Measurements from ENCODE around the gene SSTR4.
A peak's percentile ranks its signal among the peaks of the same experiment; 100 is the strongest.

The SSTR4 gene

DNA sequence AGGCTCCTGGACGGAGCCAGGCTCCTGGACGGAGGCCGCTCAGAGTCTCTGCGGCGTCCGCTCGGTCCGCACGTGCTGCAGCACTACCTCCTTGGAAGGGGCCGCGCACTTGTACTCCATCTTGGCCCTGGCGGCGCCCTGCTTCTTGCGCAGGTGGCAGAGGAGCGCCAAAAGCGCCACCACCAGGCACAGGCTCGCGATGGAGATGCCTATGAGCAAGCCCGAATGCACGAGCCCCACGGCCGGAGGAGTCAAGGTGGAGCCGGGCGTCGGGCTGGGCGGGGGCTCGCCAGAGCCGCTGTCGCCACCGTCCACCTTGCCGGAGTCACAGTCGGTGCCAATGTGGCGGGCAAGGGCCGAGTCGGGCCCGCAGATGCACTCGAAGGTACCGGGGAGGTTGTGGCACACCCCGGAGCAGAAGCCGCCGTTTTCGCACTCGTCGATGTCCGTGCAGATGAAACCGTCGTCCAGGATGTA is 12.7 kb downstream of the SSTR4 start:
- DNase-seq (ENCODE audit: low read depth in 2 of 2) = peak in 1 of 2 donors; percentile 21
- TF ChIP-seq, protein P1, sequence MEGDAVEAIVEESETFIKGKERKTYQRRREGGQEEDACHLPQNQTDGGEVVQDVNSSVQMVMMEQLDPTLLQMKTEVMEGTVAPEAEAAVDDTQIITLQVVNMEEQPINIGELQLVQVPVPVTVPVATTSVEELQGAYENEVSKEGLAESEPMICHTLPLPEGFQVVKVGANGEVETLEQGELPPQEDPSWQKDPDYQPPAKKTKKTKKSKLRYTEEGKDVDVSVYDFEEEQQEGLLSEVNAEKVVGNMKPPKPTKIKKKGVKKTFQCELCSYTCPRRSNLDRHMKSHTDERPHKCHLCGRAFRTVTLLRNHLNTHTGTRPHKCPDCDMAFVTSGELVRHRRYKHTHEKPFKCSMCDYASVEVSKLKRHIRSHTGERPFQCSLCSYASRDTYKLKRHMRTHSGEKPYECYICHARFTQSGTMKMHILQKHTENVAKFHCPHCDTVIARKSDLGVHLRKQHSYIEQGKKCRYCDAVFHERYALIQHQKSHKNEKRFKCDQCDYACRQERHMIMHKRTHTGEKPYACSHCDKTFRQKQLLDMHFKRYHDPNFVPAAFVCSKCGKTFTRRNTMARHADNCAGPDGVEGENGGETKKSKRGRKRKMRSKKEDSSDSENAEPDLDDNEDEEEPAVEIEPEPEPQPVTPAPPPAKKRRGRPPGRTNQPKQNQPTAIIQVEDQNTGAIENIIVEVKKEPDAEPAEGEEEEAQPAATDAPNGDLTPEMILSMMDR (IDR thresholded peaks at IDR 0.05; ENCODE audit: low read depth, low read length) = no peak
- H3K4me3 ChIP-seq (replicated peaks in 1 of 2; ENCODE audit: low read depth in 2 of 2, low read length in 2 of 2) = peak overlapping the region in 1 of 2 donors; percentile 56

DNA sequence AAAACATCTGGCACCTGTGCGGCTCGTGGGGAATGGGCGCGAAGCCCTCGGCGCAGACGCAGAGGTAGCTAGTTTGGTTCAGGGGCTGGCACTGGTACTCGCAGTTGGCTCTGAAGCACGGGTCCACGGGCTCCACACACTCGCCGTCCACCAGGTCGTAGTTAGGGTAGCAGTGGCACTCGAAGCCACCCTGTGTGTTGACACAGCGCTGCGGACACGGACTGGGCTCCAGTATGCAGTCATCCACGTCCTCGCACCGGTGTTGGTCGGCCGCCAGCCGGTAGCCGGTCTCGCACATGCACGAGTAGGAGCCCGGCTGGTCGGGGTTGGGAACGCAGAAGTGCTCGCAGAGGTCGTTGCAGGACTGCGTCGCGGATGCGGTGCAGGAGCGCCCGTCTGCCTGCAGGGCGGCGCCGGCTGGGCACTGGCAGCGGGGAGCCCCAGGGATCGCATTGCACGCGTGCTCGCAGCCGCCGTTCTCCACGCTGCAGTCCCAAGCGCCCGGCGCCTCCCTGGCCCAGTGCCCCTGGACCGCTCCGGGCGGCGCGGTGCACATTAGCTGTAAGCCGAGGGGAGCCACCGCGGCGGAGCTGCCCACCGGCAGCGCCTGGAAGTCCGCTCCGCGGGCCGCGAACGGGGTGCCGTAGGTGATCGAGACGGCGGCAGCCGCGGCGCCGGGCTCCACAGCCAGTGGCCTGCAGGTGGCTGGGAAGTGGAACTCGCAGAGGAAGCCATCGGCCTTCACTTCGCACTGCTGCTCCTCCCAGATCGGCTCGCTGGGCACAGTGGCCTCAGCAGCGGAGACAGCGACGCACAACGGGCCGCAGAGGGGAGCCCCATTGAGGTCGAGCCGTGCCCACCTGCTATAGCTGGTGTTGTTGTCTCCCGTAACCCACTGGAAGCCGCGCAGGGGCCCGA is 13.4 kb downstream of the SSTR4 start:
- peak overlapping the region; percentile 51 to 56 for H3K4me3 ChIP-seq (replicated peaks in 1 of 2; ENCODE audit: low read depth in 2 of 2, low read length in 2 of 2)
- TF ChIP-seq, protein P1 (IDR thresholded peaks at IDR 0.05; ENCODE audit: low read depth, low read length) = peak; percentile 24
- DNase-seq (ENCODE audit: low read depth in 2 of 2) = peak; percentile 46 to 47

DNA sequence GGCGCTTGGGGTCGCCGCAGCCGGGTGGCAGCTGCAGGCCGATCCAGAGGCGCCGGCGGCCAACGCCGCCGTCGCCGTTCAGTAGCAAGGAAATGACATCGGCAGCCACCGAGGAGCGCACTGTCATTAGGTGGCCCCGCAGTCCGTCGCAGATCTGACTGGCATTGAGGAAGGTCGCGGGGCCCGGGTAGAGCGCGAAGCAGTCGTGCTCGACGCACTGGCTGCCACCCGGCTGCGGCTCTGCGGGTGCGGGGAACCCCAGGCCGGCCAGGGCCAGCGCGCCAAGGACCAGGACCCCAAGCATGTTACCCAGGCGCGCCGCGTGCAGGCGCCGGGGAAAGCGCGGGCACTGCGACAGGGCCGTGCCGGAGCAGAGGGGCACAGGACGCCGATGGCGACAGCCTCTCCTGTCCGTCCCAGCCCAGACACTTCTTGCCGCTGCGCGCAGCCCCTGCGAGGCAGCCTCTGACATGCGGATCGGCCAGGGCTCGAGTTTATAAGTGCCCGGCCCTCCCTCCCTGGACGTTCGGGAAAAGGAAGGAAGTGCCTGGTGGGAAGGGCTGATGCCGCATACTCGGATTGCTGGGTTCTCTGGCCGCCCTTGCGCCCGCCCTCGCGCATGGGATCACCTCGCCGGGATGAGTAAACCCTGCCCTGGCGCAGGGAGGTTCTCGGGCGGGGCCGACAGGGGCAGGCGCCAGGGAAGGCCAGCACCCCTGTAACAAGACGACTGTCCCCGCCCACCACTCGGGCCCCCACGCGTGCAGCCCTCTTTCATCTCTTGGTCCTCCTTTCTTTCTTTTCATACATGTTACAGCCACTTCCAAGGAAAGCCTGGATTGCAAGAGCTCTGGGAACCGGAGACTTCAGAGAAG is 14.3 kb downstream of the SSTR4 start, which contains the start of gene THBD:
Gene THBD (minus strand): TSS at position 472 of the 875 bp plus-strand sequence. CDS start 168 bp downstream, at position 304.
- H3K4me3 ChIP-seq (replicated peaks in 1 of 2; ENCODE audit: low read depth in 2 of 2, low read length in 2 of 2) = peak within 1 kb of the TSS; percentile 51 to 56
- TF ChIP-seq, protein P1 (IDR thresholded peaks at IDR 0.05; ENCODE audit: low read depth, low read length) = no peak

DNA sequence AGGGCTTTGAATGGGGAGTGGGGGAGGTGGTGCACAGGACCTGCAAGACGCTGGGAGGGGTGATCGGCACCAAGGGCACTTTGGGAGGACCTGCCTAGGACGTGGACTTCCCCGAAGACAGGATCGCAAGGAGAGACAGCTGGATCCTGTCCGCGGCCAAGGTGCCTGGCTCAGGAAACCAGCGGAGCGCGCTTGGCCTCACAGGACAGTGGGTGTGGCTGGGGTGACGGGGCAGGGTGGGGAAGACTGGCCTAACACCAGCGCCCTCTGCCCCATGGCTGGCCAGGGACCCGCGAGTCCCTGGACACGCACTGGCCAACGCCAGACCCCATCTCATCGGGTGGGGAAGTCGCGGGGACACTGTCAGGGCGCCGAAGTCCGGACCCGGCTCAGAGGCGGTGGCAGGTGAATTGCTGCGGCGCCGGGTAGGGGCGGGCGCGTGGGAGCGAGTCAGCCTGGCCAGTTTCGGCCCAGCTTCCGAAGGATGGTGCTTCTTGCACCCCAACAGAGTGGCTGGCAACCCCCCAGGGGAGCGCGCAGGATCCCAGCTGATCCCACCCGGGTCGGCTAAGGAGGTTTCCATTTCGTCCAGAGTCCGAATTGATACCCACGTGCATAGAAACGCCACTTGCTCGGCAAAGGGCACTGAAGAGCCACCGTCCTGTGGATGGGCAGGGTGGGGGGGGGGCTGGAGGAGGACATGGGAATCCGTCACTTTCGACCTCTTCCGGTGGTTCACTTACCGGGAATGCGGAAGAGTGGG is 15.1 kb downstream of the SSTR4 start:
- peak overlapping the region; percentile 51 to 56 for H3K4me3 ChIP-seq (replicated peaks in 1 of 2; ENCODE audit: low read depth in 2 of 2, low read length in 2 of 2)
- DNase-seq (ENCODE audit: low read depth in 2 of 2) = no peak
- TF ChIP-seq, protein P1 (IDR thresholded peaks at IDR 0.05; ENCODE audit: low read depth, low read length) = no peak

More for the DNA sequence above, 14.3 kb downstream of the SSTR4 start, which contains the start of gene THBD:
- DNase-seq (ENCODE audit: low read depth in 2 of 2) = peak; percentile 65 to 70

DNA sequence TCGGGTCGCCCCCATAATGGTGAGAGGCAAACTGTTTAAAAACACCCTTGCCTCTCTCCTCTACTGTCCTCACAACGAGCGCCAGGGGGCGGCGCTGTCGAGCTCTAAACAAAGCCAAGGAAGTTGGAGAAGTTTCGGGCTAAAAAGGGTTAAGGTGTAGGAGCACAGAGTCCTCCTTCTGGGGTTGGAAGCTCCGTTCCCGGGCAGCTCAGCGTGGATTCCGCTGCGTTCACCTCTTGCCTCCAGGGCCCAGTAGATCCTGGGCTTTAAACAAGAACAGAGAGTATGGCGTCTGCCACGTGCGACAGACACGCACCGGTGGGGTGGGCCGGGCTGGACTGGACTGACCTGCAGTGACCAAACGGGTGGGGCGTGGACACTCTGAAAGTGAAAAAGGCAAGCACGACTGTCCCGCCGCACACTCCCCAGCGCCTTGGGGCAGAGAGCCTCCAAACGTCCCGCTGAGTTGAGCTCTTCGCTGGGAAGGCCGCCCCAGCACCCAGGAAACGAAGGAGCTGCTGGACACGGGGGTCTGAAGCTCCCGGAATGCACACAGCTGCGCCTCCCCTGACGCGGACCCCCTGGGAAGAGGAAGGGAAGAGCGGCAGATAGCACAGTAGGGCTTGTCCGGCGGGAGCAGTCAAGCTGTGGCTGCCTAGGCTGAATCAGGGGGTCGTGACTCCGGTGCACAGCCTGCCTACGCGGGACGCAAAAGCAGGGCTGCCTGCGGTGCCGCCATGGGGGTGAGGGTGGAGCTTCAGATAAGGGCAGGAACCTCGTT is 15.9 kb downstream of the SSTR4 start:
- peak; percentile 91 to 93 for DNase-seq (ENCODE audit: low read depth in 2 of 2)
- TF ChIP-seq, protein P1 (IDR thresholded peaks at IDR 0.05; ENCODE audit: low read depth, low read length) = peak; percentile 82
- peak overlapping the region; percentile 51 to 56 for H3K4me3 ChIP-seq (replicated peaks in 1 of 2; ENCODE audit: low read depth in 2 of 2, low read length in 2 of 2)
